Stimulated activated CD4-positive, alpha-beta T cell treated with anti-CD3 and anti-CD28 coated beads, Interleukin-1b, Interleukin-23, amount 100 ng/mL, for 4 hours (primary cell): ENCODE data around the gene TTC12.

Experiments
- DNase-seq, 2 donors: peaks; one replicate each; pipeline ENCODE4 v3.0.0-alpha.2; 2020; ENCODE audit warnings: low read depth in 2 of 2

Gene TTC12

DNA sequence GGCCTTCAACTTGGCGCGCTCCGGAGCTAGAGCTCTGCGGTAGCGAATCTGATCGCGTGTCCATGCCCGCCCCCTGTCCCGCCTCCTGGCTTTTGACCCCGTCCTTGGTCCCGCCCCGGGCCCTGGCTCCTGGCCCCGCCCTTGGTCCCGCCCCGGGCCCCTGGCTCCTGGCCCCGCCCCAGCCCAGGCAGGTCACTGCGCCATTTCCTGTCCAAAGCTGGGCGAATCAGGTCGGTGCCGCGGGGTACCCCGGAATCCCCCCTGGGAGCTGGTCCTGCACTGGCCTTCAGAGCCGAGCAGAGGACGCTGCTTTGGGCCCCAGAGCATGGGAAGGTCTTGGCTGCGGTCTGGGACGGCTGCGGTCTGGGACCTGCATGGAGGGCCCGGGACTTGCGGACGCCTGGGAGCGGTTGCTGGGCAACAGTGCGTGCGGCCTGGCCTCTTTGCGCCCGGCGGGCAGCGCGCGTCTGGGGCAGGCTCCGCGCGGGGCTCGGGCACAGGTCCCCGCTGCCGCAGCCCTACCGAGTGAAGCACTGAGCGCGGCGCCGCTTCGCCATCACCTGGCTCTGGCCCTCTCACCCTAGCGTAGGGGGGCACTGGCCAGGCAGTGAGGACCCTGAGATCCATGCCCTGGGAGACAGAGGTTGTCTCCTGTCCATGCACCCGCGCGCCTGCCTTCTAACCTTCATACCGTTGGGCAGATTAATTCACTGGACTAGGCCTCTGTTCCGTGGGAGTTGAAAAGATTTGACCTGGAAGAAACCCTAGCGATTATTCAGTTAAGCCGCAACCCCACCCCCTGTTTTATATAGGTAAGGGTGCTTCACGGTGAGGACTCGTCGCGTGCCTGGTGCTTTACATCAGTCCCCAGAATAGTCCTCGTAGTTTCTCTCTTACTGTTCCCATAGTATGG lies at the start of gene TTC12:
TTC12 (plus strand) TSS at position 195 of the 913 bp plus-strand sequence. CDS start 1,675 bp downstream, outside the sequence.
- peak; percentile 89 to 95 for DNase-seq

GRCh38 chr11:113265362-113265761 lies 49.0 kb upstream of the TTC12 start:
- no peak for DNase-seq

DNA sequence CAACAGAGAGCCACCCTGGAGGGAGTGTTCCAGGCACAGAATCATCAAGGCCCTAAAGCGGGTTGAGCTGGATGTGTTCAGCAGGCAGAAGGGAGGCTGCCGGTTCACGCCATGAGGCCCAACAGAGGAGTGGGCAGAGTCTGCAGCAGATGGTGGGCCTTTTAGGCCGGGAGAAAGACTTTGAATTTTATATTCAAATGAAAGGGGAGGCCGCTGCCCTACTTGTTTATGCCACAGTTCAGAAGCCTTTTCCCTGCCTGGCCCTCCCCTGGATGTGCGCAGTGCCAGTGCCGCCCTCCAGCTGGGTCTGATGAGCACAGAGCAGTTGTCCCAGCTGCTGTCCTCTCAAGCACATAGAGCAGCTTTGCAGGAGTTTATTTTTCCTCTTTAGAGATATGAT lies 46.9 kb upstream of the TTC12 start:
- DNase-seq: no peak

DNA sequence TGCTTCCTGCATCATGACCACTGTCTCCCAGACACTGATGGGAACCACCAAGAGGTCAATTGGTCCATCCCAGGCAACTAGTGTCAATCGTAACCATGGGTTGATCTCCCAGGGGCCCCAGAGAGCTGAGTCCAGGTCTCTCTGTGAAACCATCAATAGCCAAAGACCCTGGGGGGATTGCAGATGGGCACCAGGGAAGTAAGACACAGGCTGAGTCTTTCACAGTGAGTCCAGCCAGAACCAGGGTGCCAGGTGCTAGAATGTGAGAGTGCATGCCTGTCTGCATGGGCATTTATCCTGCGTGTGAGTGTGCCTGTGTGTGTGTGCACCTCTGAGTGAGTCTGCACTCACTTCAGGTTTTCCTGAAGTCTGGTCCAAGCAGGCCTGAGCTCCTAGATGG lies 45.3 kb upstream of the TTC12 start:
- no peak for DNase-seq

DNA sequence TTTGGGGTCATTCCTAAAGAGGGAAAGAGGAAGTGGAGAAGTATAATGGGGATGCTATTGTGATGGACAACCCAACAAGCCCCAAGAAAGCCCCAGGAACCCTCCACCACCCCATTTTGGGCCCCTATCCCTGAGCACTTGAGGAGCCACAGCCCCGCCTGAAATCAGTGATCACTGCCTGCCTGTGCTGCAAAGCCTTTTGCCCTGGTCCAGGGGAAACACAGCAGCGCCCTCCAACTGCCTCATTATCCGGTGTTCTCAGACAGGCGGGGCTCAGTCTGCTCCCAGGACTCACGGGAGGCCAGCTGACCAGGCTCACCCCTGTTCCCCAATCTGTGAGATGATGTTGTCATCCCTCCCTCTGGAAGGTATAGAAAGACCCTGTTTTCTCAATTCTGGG lies 44.7 kb upstream of the TTC12 start:
- no peak for DNase-seq

- DNase-seq: no peak
Measured at GRCh38 chr11:113270080-113270479, 44.3 kb upstream of the TTC12 start.

DNA sequence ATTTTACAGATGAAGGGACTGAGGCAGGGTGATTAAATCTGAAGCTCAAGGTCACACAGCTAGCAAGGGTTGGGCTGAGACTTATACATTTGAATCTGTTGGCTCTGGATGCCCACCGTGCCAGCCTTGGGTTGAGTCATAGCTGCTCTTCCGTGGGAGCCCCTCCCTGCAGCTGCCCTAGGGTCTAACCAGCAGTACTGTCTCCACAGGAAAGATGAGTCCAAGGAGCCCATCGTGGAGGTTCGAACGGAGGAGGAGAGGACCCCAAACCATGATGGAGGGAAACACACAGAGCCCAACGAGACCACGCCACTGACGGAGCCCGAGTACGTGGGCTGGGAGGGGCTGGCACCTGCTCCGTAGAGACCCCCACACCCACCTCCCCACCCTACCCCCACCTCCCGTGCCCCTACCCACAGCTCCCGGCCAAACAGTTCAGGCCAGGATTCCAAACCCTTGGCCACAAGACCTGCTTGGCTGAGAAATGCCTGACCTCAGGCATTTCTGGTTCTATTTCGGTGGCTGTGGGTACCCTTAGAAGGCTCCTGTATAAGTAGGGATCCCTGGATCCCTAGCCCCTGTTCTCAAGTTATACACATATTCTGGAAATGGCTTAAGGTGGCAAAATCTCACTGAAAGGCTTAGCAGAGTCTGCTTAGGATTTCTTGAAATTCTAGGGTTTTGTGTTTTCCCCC lies 42.7 kb upstream of the TTC12 start:
- DNase-seq: no peak

DNA sequence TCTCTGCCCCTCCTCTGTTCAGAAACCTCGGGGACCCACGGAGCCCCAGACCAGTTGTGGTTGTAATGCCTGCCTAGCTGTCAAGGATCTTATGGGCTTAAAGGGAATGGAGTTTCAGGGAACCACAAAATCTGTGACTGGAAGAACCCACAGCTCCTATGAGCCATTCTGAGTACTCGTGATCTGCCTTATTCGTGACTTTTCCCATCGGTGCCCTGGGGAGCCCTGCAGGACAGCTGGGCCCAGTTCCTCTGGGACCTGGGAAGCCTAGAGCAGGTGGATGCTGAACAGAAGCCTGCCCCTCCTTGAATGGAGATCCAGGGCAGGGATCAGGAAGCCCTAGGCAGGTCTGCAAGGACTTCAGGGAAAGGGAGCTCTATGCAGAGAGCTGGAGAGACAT lies 42.1 kb upstream of the TTC12 start:
- DNase-seq: no peak

DNA sequence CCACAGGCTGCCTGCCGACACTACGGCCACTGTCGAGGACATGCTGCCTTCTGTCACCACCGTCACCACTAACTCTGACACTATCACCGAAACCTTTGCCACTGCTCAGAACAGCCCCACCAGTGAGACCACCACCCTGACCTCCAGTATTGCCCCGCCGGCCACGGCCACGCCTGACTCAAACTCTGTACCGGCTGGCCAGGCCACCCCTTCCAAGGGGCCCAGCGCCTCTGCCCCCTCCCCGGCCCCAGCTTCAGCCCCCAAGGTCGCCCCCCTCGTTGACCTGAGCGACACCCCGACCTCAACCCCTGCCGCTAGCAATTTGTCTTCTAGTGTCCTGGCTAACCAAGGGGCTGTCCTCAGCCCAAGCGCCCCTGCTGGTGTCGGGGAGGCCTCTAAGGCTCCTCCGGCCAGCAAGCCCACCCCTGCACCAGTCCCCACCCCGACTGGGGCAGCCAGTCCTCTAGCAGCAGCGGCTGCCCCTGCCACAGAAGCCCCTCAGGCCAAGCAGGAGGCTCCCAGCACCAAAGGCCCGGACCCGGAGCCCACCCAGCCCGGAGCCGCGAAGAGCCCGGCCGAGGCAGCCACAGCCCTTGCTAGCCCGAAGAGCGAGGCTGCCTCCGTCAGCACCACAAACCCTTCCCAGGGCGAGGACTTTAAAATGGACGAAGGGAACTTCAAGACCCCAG lies 41.3 kb upstream of the TTC12 start:
- DNase-seq: no peak

- no peak for DNase-seq
Measured at GRCh38 chr11:113273720-113274119, 40.7 kb upstream of the TTC12 start.

DNA sequence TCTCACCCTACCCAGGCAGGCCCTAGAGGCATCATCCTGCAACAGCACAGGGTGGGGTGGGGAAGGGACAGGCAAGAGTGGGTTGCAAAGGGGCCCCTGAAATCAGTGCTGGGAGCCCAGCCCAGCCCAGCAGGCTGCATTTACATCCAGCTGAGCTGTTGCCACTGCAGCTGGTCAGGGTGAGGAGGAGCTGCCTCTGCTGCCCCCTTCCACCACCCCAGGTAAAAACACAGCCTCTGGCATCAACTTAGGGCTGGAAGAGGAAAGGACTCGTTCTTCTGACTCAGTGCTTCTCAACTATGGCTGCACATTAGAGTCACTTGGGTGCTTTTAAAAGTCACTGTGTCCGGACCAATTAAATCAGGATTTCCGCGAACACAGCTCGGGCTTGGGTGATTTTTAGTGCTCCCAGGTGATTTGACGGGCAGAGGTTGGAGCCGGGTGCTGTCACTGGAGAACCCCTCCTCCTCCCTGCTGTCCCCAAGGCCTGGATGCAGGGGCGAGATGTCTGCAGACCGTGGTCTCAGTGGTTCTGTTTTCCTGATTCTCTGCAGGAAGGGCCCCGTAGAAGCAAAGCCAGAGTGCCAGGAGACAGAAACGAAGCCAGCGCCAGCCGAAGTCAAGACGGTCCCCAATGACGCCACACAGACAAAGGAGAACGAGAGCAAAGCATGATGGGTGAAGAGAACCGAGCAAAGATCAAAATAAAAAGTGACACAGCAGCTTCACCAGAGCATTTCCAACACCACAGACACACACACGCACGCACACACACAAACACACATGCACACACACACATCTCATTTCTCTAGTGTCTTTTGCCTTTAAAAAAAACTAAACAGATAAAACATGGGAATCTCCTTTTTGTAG lies 39.4 kb upstream of the TTC12 start:
- DNase-seq: no peak

- no peak for DNase-seq
Measured at GRCh38 chr11:113275602-113276001, 38.8 kb upstream of the TTC12 start.

DNA sequence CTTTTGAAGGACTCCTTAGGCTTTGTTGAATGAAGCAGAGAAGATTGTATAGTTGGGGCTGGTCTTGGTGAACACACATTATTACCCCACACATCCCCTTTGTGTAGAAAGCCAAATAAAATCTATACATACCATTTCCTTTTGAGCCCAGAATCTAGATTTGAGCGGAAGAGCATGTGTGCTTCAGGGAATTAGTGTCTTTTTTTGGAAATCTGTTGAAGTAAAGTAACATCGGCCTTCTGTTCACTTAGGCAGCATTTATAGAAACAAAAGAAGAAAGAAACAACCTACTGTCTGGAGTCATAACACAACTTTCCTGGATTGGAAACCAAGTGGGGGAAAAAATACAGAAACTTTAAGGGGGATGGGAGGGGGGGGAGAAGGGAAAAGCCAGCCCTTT lies 37.9 kb upstream of the TTC12 start:
- no peak for DNase-seq

- no peak for DNase-seq
Measured at GRCh38 chr11:113277907-113278306, 36.5 kb upstream of the TTC12 start.

- DNase-seq: no peak
Measured at GRCh38 chr11:113278481-113278880, 35.9 kb upstream of the TTC12 start.

- DNase-seq: no peak
Measured at GRCh38 chr11:113278925-113279324, 35.5 kb upstream of the TTC12 start.

GRCh38 chr11:113279591-113279990 lies 34.8 kb upstream of the TTC12 start:
- no peak for DNase-seq

GRCh38 chr11:113281052-113281725 lies 33.2 kb upstream of the TTC12 start:
- DNase-seq: no peak

- no peak for DNase-seq
Measured at GRCh38 chr11:113282898-113283437, 31.4 kb upstream of the TTC12 start.

GRCh38 chr11:113283881-113284280 lies 30.5 kb upstream of the TTC12 start:
- DNase-seq: no peak

DNA sequence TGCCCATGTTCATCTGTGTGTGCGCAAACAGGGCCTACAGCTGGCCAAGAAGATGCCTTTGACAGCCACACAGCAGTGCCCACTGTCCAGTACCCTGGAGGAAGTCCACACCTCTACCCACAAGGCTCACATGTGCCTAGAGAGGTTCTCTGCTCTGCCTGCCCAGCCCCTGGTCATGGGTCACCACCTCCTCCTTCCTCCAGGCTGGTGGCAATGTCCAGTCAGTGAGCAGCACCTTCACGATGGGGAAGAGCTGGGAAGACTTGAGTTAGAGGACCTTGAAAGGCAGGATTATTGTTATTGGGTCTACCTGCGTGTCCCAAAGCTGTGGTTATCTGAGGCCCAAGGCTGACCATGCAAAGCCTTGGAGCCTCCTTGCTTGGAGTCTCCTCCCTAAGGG lies 28.4 kb upstream of the TTC12 start:
- DNase-seq: no peak
